LHCN-M2 (cell line): Measurements from ENCODE around the gene ARPC5L. TPM values are rescaled to one million over a fixed set of nuclear protein-coding genes. Genes with fewer than 3 reads are reported as not detected.
"Not testable (repeated sequence)": the region's sequence is repeated elsewhere in the genome, so short reads cannot be mapped to it uniquely, and the experiment has no call there.

ENCODE experiments used
- DNase-seq: peaks from one replicate; pipeline ENCODE4 v3.0.0-alpha.2; 2012; ENCODE audit warnings: low read depth
- polyA plus RNA-seq: library from polyadenylated mRNA; unstranded; fragments of >200 nt; gene quantifications from one replicate; pipeline ENCODE4 v1.2.1, GENCODE V29; 2012; ENCODE audit warnings: missing spikeins
- total RNA-seq: library from RNA; depleted of rRNA; stranded (reverse); fragments of >200 nt; gene quantifications from 2 replicates; pipeline ENCODE4 v1.2.3, GENCODE V29; 2014; rRNA removed

Gene ARPC5L
- 37.6 and 39.0 TPM in 2 replicates for total RNA-seq
- 45.8 TPM for polyA plus RNA-seq

GRCh38 chr9:124861342-124862229 is at the start of gene ARPC5L, which contains the start of gene RPL35:
Gene ARPC5L (plus strand): TSS chr9:124862130. CDS start chr9:124869291, 7,161 bp downstream.
Gene RPL35 (minus strand): TSS chr9:124861957. CDS start chr9:124861912, 45 bp downstream.
- DNase-seq = peak; percentile 90

DNA sequence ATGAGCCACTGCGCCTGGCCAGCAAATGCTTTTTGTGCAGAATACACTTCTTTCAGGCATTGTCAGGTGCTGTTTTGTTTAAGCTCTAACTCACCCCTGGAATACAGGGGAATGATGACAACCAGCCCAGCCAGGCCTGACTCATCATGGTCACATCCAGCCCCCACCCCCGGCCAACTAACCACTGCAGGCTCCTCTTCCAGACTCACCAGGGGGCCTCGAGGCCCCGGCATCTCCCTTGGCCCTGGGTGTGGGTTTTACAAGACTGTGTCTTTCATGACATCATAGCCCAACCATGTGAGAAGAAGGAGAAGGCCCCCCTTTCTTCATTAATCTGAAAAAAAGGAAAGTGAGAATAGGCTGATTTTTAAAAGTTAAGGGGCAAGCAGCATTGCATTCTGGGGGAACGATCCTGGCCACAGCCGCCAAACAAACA is 49.5 kb upstream of the ARPC5L start:
- DNase-seq = peak; percentile 96

- DNase-seq = no peak
Measured at GRCh38 chr9:124813041-124813440, 48.9 kb upstream of the ARPC5L start.

GRCh38 chr9:124813501-124814163 is 48.3 kb upstream of the ARPC5L start:
- DNase-seq = no peak

- no peak for DNase-seq
Measured at GRCh38 chr9:124814164-124814535, 47.8 kb upstream of the ARPC5L start.

DNA sequence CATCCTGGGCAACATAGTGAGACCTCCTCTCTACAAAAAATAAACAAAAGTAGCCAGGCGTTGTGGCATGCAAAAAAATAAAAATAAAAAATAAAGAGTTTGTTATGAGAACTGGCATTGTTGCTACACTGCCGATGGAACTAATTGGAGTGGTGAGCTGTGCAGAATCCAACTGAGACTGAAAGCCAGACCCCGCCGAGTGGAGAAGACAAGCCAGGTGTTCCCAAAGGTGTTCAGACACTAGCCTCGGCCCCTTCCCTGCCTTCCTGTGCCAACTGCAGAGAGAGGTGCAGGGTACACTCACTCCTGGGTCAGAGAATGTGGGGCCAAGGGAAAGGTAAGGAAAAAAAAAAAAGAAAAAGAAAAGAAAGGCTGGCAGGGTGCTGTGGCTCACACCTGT is 46.3 kb upstream of the ARPC5L start:
- DNase-seq = no peak

DNA sequence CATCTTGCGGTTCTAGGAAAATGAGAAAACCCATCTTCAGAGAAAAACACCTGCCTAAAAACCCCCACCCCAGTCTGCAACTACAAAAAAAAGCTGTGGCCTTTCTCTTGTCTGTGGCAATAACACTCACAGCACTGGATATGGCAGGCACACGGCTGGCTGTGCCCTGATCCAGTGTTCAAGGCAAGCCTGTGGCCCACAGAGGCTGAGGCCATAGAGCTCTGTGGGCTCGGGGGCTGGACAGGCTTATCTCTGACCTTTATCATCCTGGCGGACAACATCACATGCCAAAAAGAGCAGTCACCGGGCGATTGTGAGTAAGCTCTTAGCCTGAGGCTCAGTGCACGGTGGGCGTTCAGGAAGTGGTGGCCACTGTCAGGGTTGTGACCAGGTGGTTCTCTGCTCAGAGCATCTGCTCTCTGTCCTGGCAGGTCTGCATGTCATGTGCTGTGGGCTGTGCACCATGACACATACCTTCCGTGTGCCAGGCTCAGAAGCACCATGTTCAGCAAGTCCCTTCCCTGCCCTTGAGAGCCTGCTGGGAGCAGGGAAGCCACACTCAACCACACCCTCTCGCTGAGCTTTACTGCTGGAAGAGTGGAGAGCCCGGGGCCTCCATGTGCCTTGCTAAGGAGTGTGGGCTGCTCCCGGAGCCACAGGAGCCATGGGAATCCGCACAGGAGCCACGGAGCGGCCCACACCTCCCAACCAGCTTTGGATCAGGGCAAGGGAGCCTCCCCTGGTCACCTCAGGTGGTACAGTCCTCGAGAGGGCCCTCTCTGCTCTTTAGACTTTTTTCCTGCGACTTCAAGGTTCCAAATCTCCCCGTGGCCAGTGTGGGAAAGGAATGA is 43.3 kb upstream of the ARPC5L start:
- peak; percentile 48 for DNase-seq

DNA sequence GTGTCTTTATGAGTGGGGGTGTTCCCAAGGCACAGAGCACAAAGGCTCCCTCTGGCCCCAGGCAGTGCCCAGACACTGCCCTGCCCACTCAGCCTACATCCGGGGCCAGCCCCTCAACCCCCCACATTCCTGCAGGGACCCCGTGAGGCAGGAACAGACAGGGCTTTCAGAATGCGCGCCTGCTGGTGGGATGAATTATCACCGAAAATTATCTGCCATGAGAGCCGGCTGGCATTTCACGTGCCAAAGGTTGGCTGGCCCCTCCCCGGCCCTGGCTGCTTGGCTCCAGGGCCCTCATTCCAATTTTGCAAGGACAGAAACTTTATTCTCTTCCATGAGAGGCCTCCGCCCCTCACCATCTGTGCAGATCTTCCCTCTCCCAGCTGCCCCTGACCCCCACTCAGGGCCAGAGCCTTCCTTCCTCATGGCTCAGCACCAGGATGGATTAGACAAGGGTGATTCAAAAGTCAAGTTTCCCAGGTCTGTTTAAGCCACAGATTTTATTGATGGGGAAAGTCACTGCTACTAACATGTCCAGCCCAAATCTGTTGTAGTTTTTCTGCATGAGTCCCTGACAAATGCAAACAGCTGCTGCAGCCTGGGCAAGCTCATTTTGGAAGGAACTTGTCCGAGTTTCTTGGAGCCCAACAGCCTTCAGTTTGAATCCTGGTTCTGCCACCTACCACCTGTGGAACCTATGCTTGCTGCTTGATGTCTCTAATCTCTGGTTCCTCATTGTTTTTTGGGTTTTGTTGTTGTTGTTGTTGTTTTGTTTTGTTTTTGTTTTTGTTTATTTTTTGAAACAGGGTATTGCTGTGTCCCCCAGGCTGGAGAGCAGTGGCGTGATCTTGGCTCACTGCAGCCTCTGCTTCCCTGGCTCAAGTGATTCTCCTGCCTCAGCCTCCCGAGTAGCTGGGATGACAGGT is 41.0 kb upstream of the ARPC5L start:
- DNase-seq = peak; percentile 84

GRCh38 chr9:124828489-124829333 is 33.2 kb upstream of the ARPC5L start:
- DNase-seq = no peak

DNA sequence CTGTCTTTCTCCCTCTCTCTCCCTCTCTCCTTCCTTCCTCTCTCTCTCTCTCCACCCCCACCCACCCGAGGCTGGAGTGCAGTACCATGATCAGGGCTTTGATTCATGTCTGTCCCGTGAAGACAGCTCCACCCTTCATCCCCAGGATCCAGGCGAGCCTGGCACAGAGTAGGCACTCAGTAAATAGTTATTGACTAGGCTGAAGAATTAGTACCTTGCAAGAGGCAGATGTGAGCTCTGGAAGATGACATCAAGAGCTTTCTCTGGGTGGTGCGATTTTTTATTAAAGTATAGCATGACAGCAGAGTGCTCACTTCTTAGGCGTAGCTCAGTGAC is 32.6 kb upstream of the ARPC5L start:
- DNase-seq = no peak

- no peak for DNase-seq
Measured at GRCh38 chr9:124830593-124830992, 31.3 kb upstream of the ARPC5L start.

- DNase-seq = no peak
Measured at GRCh38 chr9:124831642-124832364, 30.1 kb upstream of the ARPC5L start.

- peak; percentile 59 for DNase-seq
Measured at GRCh38 chr9:124834591-124834990, 27.3 kb upstream of the ARPC5L start.

DNA sequence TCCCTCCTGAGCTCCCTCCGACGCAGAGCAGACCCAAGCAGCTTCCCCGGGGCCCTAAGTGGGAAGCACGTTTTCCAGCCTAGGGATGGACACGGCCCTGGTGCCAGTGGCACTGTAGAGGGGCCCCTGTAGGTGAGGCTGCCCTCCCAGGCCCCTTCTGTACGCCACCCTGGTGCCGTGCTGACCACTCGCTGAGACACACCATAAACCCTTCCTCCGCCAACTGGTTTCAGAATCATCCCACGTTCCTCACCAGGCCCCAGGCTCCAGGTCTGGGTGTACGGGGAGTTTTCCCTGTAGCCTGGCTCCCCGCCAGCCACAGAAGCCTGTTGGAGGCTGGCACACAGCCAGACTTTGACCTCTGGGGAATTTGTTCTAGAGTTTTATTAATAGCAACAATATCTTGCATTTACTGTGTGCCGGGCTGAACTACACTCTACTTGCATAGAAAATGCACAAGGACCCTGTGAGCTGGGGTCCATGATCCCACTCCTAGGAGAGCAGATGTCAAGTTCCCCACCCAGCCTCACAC is 26.8 kb upstream of the ARPC5L start:
- DNase-seq = peak; percentile 68

DNA sequence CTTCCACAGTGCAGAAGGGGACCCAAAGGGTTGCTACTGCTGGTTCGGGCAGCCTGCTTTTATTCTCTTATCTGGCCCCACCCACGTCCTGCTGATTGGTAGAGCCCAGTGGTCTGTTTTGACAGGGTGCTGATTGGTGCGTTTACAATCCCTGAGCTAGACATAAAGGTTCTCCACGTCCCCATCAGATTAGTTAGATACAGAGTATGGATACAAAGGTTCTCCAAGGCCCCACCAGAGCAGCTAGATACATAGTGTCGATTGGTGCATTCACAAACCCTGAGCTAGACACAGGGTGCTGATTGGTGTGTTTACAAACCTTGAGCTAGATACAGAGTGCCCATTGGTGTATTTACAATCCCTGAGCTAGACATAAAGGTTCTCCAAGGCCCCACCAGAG is 23.8 kb upstream of the ARPC5L start:
- not testable (repeated sequence) for DNase-seq

GRCh38 chr9:124838567-124839275 is 23.2 kb upstream of the ARPC5L start:
- DNase-seq = not testable (repeated sequence)

DNA sequence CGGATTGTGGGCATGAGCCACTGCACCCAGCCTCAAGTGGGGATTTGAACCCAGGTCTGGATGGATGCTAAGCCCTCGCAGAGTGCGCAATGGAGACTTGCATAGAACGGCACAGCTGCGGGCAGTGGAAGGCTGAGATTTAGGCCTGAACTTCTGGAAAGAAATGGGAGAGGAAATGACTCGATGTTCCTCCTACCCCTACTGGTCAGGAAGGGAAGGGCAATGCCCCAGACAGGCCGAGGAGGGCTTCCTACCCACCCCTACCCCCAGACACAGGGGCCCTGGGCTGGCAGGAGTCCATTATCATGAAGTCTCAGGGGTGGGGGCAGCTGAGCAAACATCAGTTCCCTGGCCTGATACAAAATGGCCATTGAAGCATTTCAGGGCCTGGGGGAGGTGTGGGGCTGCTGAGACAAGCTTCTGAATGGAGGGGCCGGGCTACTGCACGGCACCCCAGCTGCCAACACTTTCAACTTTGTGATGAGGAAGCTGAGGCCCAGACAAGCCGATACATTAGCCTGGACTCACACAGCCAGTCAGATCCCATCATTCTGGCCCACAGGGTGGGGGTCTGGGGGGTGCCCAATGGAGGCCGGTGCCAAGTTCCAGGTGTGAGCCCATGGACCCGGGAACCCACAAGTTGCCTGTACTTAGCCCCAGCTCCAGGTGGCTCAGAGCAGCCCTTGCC is 22.2 kb upstream of the ARPC5L start:
- DNase-seq = peak; percentile 64
